ENCODE measurements around the gene IGSF9B.

- TF ChIP-seq EZH2phosphoT487 (IDR thresholded peaks at IDR 0.05; ENCODE audit: insufficient read depth, low read depth) (no peak), EZH2 (IDR thresholded peaks at IDR 0.05; ENCODE audit: insufficient read depth, poor library complexity, severe bottlenecking) (no peak)
These were observed 30.1 kb downstream of the IGSF9B start for GRCh38 chr11:133926466-133927246.
